ENCODE measurements around the gene SGK1.

GRCh38 chr6:134312038-134312660 lies 5.8 kb downstream of the SGK1 start:
- TF ChIP-seq CTCF (IDR thresholded peaks at IDR 0.05) (no peak), EP300 (IDR thresholded peaks at IDR 0.05) (no peak), POLR2A (IDR thresholded peaks at IDR 0.05) (no peak)

Data from suprapubic skin (tissue), 3 donors.